GM19238 (cell line): ENCODE data around the gene GOLT1A.

Source experiments
- DNase-seq: peaks from one replicate; pipeline ENCODE4 v3.0.0; 2011; ENCODE audit warnings: low spot score; ENCODE audit not compliant: insufficient read length

Gene GOLT1A

DNA sequence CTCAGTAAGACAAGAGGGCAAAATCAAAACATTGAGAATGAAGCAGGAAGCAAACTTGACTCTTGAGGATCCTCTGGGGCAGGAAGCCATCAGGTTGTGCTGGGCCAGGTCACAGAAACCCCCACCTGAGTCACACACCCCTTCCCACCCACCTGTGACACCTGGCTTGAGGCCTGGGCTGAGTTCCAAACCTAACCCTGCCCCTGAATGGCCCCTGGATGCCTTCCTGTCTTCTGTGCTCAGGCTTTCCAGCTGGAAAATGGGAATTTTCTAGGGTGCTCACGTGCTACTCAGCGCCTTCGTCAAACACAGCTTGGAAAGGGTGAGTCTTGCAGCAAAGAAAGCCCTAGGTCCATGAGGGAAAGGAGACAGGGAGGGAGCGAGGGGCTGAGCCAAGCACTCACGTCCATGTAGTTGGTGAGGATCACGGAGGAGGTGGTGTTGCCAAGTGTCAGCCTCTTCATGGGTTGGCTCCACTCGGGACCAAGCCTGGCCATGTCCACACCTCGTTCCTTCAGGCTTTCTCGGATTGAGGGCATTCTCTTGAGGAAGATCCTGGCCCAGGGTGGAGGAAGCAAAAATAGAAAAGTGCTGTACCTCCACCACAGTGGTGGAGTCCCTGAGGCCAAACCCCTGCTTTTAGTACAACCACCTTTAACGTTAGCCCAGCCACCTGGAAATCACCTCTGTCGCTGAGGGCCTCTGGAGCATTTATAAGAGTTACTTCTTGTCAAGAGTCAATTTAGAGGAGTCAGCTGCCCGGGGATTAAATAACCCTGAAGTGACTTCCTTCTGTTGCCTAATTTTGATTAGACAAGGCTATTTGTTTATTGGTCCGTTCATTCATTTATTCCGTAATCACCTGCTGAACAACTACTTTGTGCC lies 51.9 kb downstream of the GOLT1A start:
- no peak for DNase-seq

DNA sequence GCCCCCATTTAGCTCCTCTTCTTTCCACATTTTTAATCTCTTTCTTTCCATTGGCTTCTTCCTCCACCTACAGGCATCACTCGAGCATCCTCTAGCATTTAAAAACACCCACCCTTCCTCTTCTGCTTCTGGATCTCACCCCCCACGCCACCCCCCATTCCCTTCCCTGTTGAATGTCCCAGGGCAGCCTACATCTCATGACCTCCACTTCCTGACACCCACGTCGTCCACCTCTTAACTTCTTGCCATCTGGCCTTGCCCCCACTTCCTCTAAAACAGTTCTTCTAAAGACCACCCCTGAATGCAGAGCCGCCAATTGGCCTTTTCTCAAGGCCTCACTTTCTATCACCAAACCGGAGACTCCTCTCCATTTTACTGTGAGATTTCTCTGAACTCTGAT lies 55.8 kb downstream of the GOLT1A start:
- no peak for DNase-seq

DNA sequence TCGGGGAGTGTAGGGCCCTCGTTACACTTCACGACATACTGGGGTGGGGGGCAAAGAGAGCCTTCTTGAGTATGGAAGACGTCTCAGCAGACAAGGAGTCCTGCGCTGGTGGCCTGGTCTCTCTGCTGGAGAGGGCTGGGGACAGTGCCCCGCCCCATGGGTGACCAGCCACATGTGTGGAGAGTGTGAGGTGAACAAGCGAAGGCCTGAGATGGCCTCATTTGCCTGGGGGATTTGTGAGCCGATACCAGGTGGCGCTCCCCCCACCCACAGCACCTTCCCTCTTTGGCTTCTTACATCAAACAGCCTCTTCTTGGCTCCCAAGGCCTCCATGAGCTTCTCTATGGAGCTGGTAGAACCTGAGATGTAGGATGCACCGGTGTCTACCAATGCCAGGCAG lies 57.9 kb downstream of the GOLT1A start:
- no peak for DNase-seq

DNA sequence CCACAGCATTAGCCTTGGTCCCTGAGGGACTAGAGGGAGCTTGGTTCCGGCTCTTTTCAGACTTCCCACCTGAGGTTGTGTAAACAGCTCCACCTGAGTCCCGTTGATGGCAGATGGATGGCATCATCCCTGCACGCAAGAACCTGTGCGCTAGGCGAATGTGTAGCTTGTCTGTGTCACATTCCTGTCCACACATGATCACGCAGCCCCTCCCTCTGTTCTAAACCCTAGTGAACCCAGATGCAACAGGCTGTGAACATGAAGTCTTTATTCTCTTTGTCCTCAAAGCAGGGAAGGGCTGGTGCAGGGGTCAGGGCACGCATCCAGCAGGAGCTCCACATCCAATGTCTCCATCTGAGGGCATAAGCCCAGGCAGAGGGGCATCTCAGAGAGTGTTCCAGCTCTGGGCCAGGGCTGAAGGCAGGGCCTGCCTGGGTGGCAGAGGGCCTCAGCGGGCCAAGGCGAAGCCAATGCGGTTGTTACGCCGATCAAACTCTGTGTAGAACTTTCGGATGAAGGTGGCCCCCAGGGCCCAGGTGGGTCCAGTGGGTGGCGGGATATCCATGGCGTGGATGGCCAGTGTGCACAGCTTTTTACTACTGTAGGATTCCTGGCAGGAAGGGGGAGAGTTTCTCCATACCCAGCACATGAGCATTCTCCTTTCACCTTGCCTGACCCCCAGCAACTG lies 59.1 kb downstream of the GOLT1A start:
- DNase-seq = no peak

DNA sequence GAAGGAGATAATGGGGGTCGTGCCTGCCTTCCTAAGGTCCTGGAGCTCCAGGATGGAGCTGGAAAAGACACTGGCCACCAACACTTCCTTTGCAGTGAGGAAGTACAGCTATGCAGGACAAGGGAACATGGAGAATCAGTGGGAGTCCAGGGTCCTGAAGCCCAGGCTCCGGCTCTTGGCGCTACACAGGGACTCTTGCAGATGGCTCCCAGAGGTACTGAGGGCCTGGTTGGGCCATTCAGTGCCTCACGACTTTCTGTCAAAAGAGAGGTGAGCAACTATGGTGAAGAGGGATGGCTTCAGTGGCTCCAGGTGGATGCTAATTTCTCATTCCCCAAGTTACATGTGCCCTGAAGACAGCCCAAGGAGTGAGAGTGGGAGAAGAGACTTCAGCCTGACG lies 60.1 kb downstream of the GOLT1A start:
- no peak for DNase-seq

DNA sequence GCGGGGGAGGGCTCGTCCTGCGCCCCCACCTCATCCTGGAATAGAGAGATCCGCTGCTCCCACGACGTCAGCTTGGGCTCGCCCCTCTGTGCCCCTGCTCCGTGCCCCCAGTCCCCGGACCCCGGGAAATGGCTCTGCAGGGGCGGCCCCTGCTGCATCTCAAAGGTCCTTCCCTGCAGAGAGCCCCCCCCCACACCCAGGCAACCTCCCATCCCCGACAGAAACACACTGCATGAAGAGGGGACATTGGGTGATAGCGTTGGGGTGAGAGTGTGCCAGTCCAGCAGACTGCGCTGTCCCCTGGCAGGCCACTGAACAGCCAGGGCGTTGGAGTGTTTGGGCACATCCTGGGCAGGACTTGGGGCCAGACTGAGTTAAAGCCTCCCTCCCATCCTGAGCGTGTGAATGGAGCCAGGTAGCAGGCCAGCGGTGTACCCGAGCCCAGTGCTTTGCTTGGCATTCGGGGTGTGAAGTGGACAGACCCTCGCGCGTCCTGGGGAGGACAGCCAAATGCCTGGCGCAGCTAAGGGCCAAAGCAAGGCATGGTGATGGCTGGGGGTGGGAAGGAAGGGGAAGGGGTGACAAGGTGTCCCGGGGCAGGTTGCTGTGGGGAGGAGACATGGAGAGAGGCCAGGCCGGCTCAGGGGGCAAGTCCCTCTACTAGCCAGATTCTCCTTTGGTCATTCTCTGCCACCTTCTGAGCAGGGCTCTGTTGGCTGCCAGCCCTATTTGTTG lies 61.3 kb downstream of the GOLT1A start:
- DNase-seq = no peak

DNA sequence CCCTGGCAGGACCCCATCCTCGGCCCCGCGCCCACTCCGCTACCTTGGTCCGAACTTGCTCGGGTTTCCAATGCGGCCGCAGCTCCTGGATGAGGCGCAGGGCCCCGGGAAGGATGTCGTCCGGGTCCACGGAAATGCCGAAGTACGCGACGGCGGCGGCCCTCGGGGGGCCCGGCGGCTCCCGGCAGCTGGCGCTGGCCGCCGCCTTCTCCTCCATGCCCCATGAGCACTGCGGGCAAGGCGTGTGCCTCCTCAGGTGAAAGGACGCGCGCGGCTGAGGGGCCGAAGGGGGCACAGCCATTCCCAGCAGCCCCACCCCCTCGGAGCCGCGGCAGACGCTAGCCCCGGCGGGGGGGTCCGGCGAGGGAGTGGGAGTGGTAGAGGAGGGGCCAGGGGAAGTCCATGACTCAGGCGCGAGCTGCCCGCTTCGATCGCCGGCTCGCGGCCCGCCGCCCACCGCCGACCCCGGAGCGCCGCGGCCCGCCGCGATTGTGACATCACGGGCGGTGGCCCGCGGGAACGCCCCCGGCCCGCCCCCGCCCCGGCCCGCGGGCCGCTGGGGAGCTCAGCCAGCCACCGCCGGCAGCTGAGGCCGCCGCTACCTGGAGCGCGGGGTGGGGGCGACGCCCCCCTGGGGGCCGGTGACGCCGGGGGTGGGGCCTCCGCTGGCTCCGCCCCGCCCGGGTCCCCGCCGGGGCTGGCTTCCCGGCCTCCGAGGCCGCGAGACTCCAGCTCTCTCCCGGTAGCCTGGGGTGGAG lies 62.1 kb downstream of the GOLT1A start, which contains the start of gene ETNK2:
TSS of gene ETNK2 (minus strand) at position 493 of the 758 bp plus-strand sequence. CDS start at position 301, 192 bp downstream.
- no peak for DNase-seq

DNA sequence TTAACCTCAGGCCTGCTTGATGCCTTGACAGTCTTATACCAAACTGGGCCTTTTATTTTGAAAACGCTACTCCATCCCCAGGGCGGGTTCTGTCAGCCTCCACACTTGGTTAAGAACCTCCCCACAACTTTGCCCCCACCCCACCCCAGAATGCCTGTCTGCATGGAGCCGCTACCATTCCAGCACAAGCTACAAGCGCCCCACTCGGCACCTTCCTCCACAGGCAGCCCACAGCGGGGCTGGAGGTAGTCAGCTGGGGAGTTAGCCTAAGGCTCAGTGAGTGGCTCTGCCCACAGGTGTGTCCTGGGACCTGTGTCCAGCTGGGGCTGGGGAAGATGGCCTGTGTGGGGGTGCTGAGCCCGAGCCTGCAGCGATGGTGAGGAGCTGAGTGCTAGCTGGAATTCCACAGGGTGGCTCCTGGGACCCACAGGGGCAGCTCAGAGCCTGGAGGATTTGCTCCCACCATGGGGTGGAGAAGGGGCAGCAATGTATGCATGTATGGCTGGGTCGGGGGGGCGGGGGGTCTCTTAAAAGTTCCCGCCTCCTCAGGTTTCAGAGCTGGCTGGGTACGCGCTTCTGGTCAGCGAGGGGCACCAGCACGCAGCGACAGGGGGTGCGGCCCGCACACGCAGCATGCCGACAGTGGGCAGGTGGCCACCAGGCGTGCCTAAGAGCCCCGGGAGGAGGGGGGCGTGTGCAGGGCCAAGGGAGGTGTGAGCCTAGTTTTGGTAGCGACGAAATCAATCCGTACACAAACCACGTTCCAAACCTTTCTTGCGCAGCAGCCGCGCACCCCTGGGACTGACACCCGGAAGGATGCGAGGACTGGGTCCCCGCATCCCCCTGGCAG lies 62.9 kb downstream of the GOLT1A start:
- DNase-seq = no peak

DNA sequence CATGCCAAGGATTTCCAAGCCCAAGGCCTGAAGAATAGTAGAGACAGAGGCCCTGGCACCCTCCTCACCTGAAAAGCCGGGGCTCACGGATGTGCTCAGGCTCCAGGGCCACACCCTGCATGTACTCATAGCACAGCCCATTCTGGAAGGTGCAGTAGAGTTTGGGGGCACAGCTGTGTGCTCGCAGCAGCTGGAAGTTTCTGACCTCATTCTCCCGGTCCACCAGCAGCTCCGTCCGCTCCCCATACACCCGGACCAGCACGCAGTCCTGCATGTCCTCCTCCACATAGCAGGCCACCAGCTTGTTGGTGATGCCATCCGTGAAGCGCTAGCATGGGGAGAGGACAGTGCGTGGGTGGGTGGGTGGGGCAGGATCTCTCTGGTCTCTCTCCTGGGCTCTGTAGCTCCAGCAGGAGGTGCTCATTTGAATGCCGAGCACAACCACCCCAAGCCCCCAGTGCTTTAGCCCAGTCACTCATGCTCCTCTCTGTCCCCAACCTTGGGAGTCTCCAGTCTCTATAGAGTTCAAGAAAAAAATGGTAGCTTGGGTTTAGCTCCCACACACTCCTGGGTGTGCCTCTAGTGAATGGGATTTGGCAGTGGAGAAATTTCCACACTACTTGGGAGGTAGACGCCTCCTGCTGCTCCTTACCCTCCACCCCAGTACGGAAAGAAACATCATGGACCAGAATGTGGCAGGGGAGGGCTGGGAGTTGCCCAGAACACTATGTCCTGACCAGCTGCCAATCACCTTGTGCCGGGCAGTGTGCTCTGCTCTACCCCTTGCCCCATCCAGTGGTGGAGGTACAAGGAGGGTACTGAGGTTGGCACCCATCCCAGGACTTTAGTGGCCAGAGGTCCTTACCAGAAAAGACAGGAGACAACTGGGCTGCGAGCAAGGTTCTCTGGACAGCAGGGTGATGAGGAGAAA lies 63.9 kb downstream of the GOLT1A start:
- no peak for DNase-seq

DNA sequence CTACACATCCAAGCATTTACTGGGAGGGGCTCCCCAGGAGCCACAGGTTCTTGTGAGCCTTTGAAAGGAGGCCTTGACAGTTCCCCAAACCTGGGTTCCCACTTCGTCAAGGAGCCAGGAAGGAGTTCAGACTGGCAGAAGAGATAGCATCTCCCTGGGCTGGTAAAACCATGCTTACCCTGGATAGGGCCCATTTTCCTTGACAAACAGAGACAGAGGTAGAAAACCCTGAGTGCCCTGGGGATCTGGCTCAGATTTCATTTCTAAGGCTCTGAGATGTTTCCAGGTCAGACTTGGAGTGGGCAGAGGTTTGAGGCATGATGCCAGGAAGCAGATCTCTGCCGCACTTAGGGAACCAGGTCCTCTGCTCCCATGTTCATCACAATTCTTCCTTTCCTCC lies 64.7 kb downstream of the GOLT1A start:
- DNase-seq = no peak
